Measurements from ENCODE around the gene NCAPD3.
"Not testable (repeated sequence)": the region's sequence is repeated elsewhere in the genome, so short reads cannot be mapped to it uniquely, and the experiment has no call there.

The NCAPD3 gene

DNA sequence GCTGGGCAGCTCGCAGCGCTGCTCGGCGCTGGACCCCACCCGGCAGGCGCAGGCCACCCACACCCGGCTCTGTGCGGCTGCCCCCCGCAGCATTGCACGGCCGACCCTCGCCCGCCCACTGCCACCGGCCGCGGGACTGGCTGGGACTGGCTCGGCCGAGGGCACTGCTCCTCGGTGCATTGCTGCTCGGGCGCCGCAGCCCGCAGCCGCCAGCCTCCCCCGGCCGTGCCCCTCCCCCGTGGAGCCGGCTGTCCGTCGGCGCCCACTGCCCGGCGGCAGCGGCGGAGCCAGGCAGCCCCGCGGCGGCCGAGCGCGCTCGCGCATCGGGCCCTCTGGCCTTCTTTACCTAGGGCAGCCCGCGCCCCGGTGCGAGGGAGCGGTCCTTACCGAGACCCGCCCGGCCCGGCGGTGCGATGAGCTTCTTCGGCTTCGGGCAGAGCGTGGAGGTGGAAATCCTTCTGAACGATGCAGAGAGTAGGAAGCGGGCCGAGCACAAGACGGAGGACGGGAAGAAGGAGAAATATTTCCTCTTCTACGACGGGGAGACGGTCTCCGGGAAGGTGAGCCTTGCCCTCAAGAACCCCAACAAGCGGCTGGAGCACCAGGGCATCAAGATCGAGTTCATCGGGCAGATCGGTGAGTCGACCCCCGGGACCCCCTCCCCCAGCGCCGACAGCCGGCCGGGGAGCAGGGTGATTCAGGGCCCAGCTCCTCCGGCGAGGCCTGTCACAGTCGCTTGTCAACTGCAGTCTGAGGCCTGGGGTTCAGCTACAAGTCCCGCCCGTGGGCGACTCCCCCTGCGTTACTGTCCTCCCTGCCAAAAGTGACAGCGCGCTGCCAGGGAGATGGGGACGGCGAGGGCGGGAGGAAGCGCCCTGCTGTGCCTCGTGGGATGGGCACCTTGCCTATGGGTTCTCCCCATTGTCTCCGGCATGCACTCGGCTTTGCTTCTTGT is 1.2 kb upstream of the NCAPD3 start:
- peak in 1 of 3 donors; percentile 45 for DNase-seq (ENCODE audit: low read depth in 3 of 3, low spot score in 1 of 3)

DNA sequence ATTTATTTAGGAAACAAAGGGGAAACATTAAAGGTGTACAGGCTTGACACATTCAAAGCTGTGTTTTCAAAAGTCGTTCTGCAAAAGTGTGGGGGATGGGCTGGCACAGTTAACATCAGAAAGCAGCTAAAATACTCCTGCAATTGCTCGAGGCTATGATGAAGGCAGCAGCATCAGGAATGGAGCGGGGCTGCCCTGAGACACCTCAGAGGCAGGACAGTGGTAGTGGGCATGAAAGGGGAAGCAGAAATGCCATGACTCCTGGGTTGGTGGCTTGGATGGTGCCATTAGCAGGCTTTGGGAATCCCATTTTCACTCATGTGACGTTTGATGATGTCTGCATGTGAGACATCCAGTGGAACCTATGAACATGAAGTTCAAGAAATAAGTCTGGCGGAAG is 646 bp downstream of the NCAPD3 start:
- no peak for DNase-seq (ENCODE audit: low read depth in 3 of 3, low spot score in 1 of 3)

DNA sequence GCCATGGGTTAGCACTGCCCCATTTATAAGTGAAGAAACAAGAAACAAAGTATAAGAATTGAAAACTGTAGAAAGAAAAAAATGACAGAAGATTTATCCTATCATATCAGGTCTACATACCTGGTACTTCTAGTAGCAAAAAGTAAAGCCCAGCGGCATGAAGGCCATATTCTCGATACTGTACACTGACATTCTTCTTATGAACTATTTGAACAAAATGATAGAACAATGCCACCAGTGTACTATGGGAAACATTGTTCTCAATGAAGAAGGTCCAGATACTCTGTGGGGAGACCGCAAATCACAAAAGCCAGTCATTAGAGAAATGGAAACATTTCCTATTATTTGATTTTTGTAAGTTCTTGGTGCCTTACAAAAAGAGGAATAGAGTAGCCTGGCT is 7.0 kb downstream of the NCAPD3 start:
- DNase-seq (ENCODE audit: low read depth in 3 of 3, low spot score in 1 of 3) = no peak

DNA sequence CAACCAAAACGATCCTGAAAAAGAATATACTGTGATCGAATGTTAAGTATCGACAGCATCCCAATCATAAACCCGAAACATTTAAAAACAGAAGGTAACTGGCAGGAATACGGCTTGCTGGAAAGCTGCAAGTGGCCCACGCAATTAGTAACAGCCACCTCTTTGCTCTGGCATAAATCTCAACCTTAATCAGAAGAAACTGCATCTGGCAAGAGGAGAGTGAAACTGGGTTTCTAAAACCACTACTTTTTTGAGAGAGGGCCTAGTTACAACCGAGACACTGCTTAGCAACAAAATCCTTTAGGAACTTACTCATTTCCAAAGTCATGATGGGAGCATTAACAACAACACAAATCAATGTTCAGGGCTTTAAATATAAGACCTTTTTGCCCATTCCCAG is 7.9 kb downstream of the NCAPD3 start:
- DNase-seq (ENCODE audit: low read depth in 3 of 3, low spot score in 1 of 3) = no peak

DNA sequence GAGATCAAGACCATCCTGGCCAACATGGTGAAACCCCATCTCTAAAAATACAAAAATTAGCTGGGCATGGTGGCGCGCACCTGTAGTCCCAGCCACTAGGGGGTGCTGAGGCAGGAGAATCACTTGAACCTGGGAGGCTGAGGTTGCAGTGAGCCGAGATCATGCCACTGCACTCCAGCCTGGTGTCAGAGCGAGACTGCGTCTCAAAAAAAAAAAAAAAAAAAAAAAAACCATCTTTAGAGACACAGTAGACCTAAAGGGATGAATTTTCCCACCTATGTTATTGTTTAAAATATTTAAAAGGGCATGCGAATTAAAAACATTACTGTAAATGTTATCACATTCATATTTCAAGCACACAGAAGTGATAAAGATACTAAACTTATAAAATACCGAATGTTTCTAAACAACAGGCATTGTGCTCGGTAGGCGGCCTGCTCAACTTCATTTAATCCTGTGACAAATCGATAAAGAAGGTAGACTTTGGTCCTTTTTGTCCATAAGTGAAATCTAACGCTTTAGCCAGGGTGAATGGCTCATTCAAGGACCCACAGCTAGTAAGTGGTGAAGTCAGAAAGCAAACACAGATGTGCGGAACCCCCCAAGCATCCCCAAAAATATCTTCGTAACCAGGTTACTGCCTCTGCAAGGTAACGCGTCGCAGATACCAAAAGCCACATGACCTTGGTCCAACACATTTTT is 16.1 kb downstream of the NCAPD3 start:
- DNase-seq (ENCODE audit: low read depth in 3 of 3, low spot score in 1 of 3) = peak; percentile 24 to 38 (median 33)

DNA sequence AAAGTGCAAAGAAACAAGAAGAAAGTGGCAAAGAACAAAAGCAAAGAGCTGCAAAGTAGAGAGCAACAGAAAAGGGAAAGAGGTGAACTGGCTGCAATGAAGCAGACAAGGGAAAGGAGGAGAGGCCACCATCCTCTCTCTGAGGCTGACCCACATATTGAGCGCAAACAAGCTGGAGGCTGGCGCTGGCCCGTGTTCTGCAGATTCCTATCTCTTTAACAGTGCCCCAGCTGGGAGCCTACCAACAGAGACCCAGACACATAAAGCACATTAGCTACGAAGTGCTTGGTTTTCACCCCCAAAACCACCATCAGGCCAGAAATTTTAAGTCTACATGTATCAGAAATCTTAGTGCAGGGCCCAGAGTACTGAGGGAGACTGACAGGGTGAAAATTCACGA is 17.6 kb downstream of the NCAPD3 start:
- no peak for DNase-seq (ENCODE audit: low read depth in 3 of 3, low spot score in 1 of 3)

DNA sequence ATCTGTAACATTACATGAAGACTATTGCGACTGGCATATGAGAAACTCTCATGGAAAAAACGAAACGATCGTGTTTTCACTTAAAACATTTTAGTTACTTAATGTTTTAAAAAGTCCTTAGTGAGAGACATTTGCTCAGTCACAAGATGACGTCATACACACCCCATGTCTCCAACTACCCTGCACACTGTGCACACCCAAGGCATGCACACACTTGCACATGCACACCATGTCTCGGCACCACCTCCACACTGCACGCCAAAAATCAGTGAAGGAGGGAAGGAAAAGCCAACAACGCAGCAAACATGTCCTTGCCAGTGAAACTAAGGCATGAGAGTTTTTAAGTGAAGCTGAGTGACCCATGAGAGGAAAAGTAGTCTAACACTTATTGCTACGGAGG is 18.0 kb downstream of the NCAPD3 start:
- DNase-seq (ENCODE audit: low read depth in 3 of 3, low spot score in 1 of 3) = no peak

DNA sequence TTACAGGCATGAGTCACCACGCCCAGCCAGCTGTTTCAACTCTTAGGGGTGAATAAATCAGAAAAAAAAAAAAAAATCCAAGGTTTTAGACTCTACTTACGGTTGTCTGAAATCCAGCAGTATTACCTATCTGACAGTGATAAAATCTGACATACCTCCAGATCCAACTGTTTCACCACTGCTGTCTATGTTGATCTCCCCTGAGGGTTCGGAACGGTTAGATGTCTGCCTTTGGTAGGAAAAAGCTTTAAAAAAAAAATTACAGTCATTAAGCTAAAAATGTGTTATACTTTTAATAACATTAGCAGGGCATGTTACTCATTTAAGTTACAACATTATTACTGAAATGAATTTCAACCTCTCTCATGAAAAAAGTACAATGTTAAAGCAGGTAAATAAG is 21.1 kb downstream of the NCAPD3 start:
- DNase-seq (ENCODE audit: low read depth in 3 of 3, low spot score in 1 of 3) = no peak

DNA sequence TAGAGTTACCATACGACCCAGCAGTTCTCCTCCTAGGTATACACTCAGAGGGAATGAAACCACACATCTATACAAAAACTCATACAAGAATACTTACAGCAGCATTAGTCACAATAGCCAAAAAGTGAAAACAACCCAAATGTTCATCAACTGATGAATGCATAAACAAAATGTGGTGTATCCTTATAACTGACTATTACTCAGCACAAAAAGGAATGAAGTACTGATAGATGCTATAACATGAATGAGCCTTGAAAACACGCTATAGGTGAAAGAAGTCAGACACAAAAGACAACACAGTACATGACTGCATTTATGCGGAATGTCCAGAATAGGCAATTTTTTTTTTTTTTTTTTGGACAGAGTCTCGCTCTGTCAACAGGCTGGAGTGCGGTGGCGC is 23.1 kb downstream of the NCAPD3 start:
- no peak for DNase-seq (ENCODE audit: low read depth in 3 of 3, low spot score in 1 of 3)

DNA sequence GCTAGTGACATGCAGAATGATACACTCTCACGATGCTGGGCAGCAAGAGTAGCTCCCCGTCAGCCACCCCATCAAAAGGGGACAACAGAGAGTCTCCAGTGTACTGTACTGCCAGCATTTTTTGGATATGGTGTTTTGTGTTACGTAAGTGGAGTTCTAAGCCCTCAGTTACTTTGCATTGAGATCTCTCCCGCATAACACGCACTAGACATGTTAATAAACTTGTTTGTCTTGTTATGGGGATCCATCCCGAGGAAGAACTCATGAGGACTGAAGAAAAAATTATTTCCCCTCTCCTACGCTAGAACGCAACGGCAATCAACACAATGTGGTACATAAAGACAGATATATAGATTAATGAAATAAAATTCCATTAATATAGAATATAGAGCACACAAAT is 24.2 kb downstream of the NCAPD3 start:
- no peak for DNase-seq (ENCODE audit: low read depth in 3 of 3, low spot score in 1 of 3)

DNA sequence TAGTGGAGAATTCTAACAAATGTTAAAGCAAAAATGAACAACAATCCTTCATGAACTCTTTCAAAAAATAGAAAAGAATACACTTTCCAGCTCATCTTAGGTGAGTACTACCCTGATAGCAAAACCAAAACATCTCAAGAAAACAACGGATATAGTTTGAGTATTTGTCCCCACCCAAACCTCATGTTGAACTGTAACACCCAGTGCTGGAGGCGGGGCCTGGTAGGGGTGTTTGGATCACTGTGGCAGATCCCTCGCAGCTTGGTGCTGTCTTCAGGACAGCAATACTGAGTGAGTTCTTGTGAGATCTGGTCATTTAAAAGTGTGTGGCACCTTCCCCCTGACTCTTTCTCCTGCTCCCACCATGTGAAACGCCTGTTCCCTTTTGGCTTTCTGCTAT is 27.0 kb downstream of the NCAPD3 start:
- no peak for DNase-seq (ENCODE audit: low read depth in 3 of 3, low spot score in 1 of 3)

DNA sequence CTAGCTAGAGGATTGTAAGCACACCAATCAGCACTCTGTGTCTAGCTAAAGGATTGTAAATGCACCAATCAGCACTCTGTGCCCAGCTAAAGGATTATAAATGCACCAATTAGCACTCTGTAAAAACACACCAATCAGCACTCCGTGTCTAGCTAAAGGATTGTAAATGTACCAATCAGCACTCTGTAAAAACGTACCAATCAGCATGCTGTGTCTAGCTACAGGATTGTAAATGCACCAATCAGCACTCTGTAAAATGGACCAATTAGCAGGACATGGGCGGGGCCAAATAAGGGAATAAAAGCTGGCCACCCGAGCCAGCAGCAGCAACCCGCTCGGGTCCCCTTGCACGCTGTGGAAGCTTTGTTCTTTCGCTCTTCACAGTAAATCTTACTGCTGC is 35.7 kb downstream of the NCAPD3 start:
- DNase-seq (ENCODE audit: low read depth in 3 of 3, low spot score in 1 of 3) = not testable (repeated sequence)

DNA sequence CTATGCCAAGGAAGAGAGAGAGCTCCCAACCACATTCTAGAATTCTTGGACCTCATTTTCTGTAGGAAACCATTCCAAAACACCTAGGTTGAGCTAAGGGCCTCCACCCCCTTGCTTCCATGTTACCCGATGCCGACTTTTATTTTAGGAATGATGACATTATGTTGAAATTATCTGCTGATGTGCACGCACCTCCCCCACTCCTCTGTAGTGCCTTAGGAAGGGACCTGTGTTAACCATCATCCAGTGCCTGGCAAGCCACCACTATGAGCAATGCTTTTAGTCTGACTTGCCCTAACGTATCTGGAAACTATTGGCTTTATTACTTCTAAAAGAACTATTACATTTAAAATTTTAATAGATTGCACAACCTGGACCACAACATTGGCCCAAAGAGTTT is 42.1 kb downstream of the NCAPD3 start:
- DNase-seq (ENCODE audit: low read depth in 3 of 3, low spot score in 1 of 3) = no peak

DNA sequence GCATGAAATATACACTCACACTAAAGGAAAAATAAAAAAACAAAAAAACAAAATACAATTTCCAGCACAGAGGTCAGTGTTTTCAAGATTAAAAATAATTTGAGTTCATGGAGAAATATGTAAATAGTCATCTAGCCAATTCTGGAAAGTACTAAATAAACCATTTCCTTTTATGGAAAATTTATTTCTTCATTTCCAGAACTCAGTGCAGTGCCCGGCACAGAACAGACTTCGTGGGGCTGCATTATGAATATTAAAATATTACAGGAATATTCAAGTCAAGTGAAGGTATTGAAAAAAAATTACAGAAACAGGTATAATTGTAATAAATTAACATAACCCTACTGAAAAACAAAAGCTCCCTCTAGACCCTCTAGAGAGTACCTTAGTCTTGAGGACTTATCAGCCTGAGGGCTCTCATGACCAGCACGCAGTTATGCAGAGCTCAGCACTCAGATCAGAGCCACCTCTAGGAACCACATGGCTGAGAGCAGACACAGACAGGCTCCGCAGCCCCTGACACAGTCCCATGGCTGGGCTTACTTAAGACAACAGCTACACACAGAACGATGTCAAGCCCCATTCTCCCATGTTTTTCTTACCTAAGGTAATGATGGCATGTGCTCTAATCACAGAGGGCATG is 45.6 kb downstream of the NCAPD3 start:
- DNase-seq (ENCODE audit: low read depth in 3 of 3, low spot score in 1 of 3) = no peak

DNA sequence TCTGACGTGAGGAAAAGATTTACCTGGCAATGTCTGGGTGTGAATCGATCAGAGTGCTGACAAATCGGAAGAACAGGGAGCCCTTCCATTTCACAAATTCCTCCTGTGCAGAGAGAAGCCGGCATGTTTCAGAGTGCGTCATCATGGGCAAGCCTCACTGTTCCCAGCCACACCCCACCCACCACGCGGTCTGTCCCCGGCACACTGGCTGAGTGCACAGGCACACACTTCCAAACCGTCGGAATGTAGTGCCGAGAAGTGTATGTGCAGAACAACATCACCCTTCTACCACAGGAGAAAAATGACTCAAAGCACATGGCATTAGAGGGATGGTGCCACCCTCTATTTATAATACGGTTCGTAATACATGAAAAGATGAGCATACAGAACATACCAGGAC is 47.5 kb downstream of the NCAPD3 start:
- DNase-seq (ENCODE audit: low read depth in 3 of 3, low spot score in 1 of 3) = no peak

DNA sequence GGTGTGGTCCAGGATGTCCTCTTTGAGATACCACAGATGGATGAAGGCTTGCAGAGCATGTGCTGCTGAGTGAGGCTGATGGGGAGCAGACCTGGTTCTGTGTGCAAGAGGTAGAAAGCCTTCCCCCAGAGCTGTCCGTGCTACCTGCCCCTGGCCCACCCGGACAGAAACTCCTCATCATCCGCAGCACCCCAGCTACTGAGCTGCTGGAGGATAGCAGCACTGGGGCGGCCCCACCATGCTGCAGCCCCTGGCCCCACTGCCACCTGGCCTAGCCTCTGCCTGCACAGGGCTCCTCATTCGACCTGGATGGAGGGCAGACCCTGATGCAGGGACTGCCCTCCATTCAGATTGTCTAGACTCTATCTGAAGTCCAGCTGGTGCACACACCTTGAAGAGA is 50.5 kb downstream of the NCAPD3 start:
- no peak for DNase-seq (ENCODE audit: low read depth in 3 of 3, low spot score in 1 of 3)

DNA sequence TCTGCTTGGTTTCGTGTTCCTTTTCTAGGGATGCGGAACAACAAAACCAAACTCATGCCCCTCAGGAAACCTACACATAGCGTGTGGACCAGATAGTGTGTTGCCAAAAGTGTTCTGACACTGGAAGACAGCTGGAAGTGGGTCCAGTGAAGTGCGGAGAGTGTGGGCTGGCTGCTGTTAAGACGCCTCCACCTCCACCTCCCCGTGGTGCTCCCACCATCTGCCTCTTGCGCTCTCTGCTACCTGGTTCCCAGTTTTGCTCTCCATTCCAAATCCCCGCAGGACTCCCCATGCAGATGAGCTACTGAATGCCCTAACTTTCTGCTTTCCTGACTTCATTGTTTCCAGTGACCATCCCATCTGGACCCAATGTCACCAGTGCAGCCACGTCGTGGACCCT is 51.8 kb downstream of the NCAPD3 start:
- DNase-seq (ENCODE audit: low read depth in 3 of 3, low spot score in 1 of 3) = no peak

DNA sequence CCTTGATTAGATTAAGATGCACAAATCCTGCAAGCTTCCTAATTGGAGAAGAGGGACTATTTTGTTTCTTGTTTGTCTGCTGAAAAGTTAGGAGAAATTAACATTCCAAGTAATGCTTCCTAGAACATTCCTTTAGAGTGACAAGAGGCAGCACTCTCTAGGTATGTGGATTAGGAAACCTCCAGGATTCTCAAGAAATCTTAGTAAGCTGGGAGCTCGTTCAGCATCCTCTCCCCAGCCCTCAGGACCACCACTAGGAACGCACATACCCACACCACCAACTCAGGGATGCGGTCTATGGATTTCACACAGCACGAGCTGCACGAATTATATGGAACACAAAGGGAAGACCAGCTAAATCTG is 52.9 kb downstream of the NCAPD3 start:
- no peak for DNase-seq (ENCODE audit: low read depth in 3 of 3, low spot score in 1 of 3)

DNA sequence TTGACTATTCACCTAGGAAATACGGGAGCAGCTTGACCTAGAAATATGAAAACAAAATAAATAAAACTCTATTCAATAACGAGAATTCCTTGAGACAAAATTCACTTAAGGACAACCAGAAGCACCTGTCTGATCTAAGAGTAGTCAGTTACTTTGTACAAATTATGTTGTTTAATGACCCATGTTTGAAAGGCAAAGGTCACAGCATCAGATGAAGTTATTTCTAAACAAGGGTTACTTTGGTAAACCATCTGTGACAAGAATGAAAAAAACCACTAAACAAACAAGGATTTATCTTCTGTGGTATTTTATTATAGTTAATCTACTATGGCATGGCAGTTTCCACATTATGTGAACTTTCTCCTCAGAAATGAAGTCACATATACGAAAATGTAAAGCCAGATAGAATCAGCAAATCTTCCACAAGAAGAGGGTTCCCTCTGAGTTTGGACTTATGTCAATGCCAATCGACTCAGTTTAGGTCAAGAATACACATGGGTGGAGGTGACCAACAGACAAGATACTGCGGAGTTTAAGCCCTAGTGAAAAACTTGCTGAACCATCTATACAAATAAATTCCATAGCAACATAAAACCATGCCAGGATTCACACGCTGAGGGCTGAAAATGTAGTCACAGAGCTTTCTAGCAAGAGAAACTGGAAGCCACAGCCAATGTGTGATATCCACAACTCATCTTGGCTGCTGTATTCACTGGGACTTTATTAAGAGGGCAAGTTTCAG is 53.4 kb downstream of the NCAPD3 start:
- DNase-seq (ENCODE audit: low read depth in 3 of 3, low spot score in 1 of 3) = no peak

DNA sequence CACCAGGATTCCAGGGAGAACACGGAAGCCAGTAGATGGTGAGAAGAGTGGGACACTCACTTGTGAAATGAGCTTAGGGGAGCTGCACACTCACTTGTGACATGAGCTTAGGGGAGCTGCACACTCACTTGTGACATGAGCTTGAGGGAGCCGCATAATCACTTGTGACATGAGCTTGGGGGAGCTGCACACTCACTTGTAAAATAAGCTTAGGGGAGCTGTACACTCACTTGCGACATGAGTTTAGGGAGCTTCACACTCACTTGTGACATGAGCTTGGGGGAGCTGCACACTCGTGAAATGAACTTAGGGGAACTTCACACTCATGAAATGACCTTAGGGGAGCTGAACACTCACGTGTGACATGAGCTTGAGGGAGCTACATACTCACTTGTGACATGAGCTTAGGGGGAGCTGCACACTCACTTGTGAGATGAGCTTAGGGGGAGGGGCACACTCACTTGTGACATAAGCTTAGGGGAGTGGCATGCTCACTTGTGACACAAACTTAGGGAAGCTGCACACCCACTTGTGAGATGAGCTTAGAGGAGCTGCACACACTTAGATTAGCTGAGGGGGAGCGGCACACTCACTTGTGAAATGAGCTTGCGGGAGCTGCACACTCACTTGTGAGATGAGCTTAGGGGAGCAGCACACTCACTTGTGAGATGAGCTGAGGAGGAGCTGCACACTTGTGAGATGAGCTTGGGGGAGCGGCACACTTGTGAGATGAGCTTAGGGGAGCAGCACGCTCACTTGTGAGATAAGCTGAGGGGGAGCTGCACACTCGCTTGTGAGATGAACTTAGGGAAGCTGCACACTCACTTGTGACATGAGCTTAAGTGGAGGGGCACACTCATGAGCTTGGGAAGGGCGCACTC is 59.0 kb downstream of the NCAPD3 start:
- DNase-seq (ENCODE audit: low read depth in 3 of 3, low spot score in 1 of 3) = no peak

Measured in stimulated activated CD4-positive, alpha-beta T cell treated with anti-CD3 and anti-CD28 coated beads, TNF-alpha, amount 100 ng/mL, for 1 hour (primary cell).